Measurements from ENCODE around the gene DIPK1A. TPM values are rescaled to one million over a fixed set of nuclear protein-coding genes. Genes with fewer than 3 reads are reported as not detected.

The DIPK1A gene
- total RNA-seq, 2 donors from 2014 or later, result 7.9 to 8.7 TPM

DNA sequence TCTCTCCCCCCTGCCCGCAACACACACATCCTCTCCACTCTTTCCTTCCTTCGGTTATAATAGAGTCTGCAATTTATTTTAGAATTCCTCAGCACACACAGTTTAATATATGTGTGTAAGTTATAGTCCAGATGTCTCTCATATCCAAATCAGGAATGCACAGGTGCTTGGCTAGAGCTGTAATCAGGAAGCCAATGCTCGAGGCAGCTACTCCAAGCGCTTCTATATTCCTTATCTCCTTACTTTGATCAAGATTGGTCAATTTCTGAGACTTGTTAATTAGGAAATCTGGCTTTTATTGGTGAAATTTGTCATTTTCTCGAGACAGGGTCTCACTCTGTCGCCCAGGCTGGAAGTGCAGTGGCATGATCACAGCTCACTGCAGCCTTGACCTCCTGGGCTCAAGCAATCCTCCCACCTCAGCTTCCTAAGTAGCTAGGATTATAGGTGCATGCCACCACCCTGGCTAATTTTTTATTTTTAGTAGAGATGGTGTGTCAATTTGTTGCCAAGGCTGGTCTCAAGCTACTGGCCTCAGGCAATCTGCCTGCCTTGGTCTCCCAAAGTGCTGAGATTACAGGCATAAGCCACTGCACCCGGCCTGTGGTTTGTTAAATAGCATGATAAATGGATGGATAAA is 101.7 kb downstream of the DIPK1A start:
- no peaks in the 10 kb centered on the region for H3K36me3 Mint-ChIP-seq (ENCODE audit: low read depth)
- no peaks in the 10 kb centered on the region for H3K9me3 ChIP-seq (ENCODE audit: control insufficient read depth, low read length, poor library complexity, severe bottlenecking)
- DNase-seq (no peak), ATAC-seq (peak; percentile 25)
- peak overlapping the region; percentile 84 for H3K4me3 Mint-ChIP-seq
- no peaks in the 10 kb centered on the region for H3K27me3 Mint-ChIP-seq
- H3K4me1 Mint-ChIP-seq, result peaks cover 19% of the 10 kb centered on the region
- H3K27ac Mint-ChIP-seq, result peak overlapping the region; percentile 89

DNA sequence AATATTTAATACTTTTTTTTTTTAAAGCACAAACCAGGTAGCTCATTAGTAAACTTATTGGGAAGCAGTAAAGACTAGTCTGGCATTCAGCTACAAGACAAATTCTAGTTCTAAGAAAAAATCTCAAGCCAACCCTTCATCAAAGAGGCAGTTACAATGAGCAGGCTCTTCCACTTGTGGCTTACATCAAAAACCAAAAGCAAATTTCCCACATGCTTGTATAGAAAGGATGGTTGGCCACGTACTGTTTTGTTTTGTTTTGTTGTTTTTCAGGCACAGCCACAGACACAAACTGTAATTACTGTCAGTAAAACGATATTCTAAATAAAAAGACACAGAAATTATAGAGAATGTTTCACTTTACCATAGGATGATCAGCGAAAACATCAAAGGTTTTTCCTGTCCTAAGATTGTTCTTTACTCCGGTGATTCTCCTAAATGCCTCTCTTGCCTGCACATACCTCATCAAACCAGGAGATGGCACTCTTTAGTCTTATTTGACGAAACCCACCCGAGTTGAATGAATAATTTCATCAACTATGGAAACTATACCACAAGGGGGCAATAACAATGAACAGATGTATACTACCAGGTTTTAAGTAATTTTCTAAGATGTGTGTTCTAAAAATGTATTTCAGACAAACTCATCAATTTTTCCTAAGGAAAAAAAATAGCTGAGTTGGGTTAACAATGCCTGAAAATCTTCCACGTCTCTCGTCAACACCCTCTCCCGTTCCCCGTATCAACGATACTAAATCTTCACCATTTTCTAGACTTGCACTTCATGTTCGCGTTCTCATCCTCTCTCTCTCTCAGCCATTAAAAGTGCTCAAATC is 102.5 kb downstream of the DIPK1A start:
- Mint-ChIP-seq H3K4me3 (peak overlapping the region; percentile 84), H3K4me1 (peaks cover 22% of the 10 kb centered on the region), H3K27ac (peak overlapping the region; percentile 89), H3K27me3 (no peaks in the 10 kb centered on the region), H3K36me3 (ENCODE audit: low read depth) (no peaks in the 10 kb centered on the region)
- no peaks in the 10 kb centered on the region for H3K9me3 ChIP-seq (ENCODE audit: control insufficient read depth, low read length, poor library complexity, severe bottlenecking)
- ATAC-seq, result peak; percentile 97
- DNase-seq, result peak in 2 of 3 donors; percentile 11 to 40

DNA sequence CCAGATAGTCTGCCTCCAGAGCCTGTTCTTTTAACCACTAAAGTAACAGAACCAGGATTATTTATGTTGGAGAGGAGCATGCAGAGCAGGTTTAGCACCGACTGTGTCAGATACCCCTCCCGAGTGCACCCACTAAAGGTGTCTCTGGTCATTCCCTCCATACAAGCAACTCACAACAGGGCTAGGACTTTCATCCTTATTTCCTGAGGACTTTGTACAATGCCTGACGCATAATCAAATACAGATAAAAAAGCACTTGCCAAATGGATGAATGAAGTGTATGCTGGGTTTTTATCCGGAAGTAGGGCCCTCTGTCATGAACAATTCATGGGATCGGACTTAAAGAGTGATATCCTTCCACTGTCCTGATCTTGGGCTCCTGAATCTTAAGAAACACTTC is 103.4 kb downstream of the DIPK1A start:
- ATAC-seq (no peak), DNase-seq (no peak)
- H3K36me3 Mint-ChIP-seq (ENCODE audit: low read depth), result no peaks in the 10 kb centered on the region
- H3K4me1 Mint-ChIP-seq, result peaks cover 22% of the 10 kb centered on the region
- no peaks in the 10 kb centered on the region for H3K27me3 Mint-ChIP-seq
- no peak overlapping the region for H3K4me3 Mint-ChIP-seq
- no peak overlapping the region for H3K27ac Mint-ChIP-seq
- H3K9me3 ChIP-seq (ENCODE audit: control insufficient read depth, low read length, poor library complexity, severe bottlenecking), result no peaks in the 10 kb centered on the region

DNA sequence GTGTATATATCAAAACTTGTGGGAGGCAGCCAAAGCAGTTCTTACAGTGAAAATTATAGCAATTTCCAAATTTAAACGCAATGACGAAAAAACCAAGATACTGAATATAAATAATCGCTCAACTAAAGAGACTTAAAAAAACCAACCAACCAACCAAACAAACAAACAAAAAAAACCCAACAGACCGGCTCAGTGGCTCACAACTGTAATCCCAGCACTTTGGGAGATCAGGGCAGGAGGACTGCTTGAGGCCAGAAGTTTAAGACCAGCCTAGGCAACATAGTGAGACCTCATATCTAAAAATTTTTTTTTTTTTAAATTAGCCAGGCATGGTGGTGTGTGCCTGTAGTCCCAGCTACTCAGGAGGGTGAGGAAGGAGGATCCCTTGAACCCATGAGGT is 106.0 kb downstream of the DIPK1A start:
- no peaks in the 10 kb centered on the region for H3K9me3 ChIP-seq (ENCODE audit: control insufficient read depth, low read length, poor library complexity, severe bottlenecking)
- ATAC-seq (no peak), DNase-seq (no peak)
- H3K36me3 Mint-ChIP-seq (ENCODE audit: low read depth), result peaks cover 4% of the 10 kb centered on the region
- H3K4me3 Mint-ChIP-seq, result no peak overlapping the region
- no peak overlapping the region for H3K27ac Mint-ChIP-seq
- H3K27me3 Mint-ChIP-seq, result no peaks in the 10 kb centered on the region
- peaks cover 23% of the 10 kb centered on the region for H3K4me1 Mint-ChIP-seq

DNA sequence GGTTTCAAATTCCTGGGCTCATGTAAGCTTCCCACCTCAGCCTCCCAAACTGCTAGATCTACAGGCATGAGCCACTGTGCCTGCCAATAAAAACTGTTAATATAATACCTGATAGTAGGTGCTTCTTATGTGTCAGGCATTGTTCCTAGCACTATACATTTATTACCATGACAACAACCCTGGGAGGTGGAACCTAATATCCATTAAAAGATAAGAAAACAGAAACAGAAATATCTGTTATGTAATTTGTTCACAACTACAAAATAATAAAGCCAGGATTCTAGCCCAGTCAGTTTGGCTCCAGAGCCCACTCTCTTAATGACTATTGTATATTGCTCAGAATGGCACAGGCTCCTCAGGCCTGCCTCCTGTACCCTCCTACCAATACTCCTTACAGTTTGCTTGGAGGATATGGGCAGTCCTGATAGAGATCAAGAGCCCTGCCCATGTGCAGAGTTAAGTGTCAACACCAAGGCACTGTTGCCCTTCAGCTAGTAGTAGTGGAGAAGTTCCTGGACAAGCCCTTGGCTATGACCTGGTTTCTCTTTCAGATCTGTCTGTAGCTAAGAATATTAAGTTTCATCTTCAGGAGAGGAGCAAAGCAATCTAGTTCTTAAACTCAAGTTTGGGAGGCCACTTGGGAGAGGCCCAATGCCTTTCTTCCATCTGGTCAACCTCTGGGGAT is 107.0 kb downstream of the DIPK1A start:
- Mint-ChIP-seq H3K27me3 (no peaks in the 10 kb centered on the region), H3K36me3 (ENCODE audit: low read depth) (peaks cover 7% of the 10 kb centered on the region), H3K4me3 (no peak overlapping the region), H3K4me1 (peaks cover 21% of the 10 kb centered on the region), H3K27ac (no peak overlapping the region)
- no peak for DNase-seq
- ATAC-seq, result no peak
- no peaks in the 10 kb centered on the region for H3K9me3 ChIP-seq (ENCODE audit: control insufficient read depth, low read length, poor library complexity, severe bottlenecking)

DNA sequence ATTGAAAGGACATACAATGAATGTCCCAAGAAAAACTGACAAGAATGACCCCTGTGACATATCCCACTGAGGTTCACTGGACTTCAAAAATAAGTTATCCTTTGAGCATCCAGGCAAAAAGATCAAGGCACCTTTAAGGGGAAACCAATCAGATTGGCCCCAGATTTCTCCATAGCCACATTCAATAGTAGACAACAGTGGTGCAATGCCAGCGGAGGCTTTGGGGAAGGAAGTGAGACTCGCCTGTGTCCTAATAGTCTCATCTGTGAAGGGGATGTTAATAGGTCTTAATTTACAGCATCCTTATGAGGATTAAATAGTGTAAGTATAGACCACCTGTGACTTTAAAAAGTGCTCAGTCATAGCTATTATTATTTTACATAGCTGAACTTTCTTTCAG is 108.0 kb downstream of the DIPK1A start:
- Mint-ChIP-seq H3K4me1 (peaks cover 19% of the 10 kb centered on the region), H3K4me3 (no peak overlapping the region)

DNA sequence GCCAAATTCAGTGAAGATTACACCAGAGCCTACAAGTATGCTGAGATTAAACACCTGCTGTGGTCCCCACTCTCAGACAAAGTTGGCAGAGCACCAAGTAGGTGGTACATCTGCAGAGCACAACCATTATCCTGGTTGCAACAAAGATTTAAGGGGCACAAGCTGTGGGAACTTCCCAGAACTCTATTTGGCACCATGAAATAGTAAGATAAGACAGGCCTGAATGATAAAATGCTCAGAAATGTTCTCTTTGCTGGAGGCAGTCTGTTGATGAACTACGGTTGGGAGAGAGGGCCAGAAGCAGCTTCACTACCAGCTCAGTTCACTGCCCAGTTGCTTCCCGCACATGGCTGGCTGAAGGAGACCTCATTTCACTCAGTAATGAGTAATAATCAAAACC is 109.5 kb downstream of the DIPK1A start:
- H3K9me3 ChIP-seq (ENCODE audit: control insufficient read depth, low read length, poor library complexity, severe bottlenecking), result no peaks in the 10 kb centered on the region
- Mint-ChIP-seq H3K4me1 (peaks cover 15% of the 10 kb centered on the region), H3K27ac (no peak overlapping the region), H3K27me3 (no peaks in the 10 kb centered on the region), H3K36me3 (ENCODE audit: low read depth) (peaks cover 10% of the 10 kb centered on the region), H3K4me3 (no peak overlapping the region)
- ATAC-seq, result no peak
- no peak for DNase-seq

More for the DNA sequence above, 108.0 kb downstream of the DIPK1A start:
- Mint-ChIP-seq H3K27me3 (no peaks in the 10 kb centered on the region), H3K27ac (no peak overlapping the region), H3K36me3 (ENCODE audit: low read depth) (peaks cover 8% of the 10 kb centered on the region)
- ATAC-seq, result no peak
- no peaks in the 10 kb centered on the region for H3K9me3 ChIP-seq (ENCODE audit: control insufficient read depth, low read length, poor library complexity, severe bottlenecking)
- no peak for DNase-seq

DNA sequence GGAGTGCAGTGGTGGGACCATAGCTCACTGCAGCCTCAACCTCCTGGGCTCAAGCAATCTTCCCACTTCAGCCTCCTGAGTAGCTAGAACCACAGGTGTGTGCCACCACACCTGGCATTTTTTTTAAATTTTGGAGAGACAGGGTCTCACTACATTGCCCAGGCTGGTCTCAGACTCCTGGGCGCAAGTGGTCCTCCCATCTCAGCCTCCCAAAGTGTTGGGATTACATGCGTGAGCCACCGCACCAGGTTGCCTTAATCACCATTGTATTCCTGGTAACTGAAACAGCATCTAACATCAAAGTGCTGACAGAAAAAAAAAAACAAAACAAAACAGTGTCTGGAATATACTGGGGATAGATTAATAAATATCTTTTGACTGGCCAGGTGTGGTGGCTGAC is 111.2 kb downstream of the DIPK1A start:
- Mint-ChIP-seq H3K36me3 (ENCODE audit: low read depth) (peaks cover 10% of the 10 kb centered on the region), H3K27me3 (no peaks in the 10 kb centered on the region), H3K4me1 (peaks cover 18% of the 10 kb centered on the region), H3K4me3 (no peak overlapping the region), H3K27ac (no peak overlapping the region)
- DNase-seq, result no peak
- ATAC-seq, result no peak
- no peaks in the 10 kb centered on the region for H3K9me3 ChIP-seq (ENCODE audit: control insufficient read depth, low read length, poor library complexity, severe bottlenecking)

DNA sequence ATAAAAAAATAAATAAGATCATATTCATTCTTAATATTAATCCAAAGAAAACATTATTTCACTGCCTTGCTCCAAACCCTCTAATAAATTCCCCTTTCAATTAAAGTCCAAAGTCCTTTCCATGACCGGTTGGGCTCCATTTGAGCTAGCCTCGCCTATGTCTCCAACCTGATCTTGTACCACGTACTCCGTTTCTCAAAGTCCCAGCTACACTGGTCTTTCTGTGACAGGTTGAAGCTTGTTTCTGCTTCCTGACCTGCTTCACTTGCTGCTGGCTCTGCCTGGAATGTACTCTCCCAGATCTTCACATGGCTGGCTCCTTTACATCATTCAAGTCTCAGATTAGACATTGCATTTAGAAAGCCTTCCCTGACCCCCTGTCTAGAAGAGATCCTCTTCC is 113.1 kb downstream of the DIPK1A start:
- Mint-ChIP-seq H3K36me3 (ENCODE audit: low read depth) (peaks cover 15% of the 10 kb centered on the region), H3K27me3 (no peaks in the 10 kb centered on the region), H3K4me1 (peaks cover 11% of the 10 kb centered on the region), H3K4me3 (no peak overlapping the region), H3K27ac (peak overlapping the region; percentile 39)
- DNase-seq, result no peak
- no peaks in the 10 kb centered on the region for H3K9me3 ChIP-seq (ENCODE audit: control insufficient read depth, low read length, poor library complexity, severe bottlenecking)
- no peak for ATAC-seq

DNA sequence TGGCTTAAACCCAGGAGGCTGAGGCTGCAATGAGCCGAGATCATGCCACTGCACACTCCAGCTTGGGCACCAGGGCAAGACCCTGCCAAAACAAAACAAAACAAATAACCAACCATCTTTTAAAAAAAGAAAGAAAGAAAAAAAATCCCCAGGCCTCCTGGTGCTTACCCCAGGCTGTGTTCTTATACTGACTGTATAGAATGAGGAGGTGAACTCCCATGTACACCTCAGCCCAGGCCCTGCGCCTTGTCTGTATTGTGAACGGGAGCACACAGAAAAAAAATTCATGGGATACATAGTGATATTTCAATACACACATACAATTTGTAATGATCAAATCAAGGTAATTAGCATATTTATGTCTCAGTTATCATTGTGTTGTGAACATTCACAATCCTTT is 115.4 kb downstream of the DIPK1A start:
- ATAC-seq (no peak), DNase-seq (no peak)
- no peak overlapping the region for H3K4me3 Mint-ChIP-seq
- no peaks in the 10 kb centered on the region for H3K27me3 Mint-ChIP-seq
- no peaks in the 10 kb centered on the region for H3K9me3 ChIP-seq (ENCODE audit: control insufficient read depth, low read length, poor library complexity, severe bottlenecking)
- H3K27ac Mint-ChIP-seq, result no peak overlapping the region
- peaks cover 6% of the 10 kb centered on the region for H3K4me1 Mint-ChIP-seq
- peaks cover 12% of the 10 kb centered on the region for H3K36me3 Mint-ChIP-seq (ENCODE audit: low read depth)

DNA sequence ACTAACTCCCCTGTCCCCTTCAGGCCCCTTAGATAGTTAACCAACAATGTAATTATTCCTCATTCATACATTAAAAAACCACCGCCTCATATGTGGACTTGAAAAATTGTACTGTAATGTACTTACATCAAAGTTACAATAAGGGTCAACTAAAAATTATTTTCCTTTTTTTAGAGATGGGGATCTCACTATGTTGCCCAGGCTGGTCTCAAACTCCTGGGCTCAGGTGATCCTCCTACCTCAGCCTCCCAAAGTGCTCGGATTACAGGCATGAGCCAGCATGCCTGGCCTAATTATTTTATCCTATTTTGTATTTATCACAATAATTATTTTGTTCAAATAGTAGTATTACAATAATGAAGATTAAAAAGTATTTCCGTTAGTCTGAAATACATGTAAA is 116.8 kb downstream of the DIPK1A start:
- ATAC-seq (no peak), DNase-seq (no peak)
- Mint-ChIP-seq H3K36me3 (ENCODE audit: low read depth) (peaks cover 12% of the 10 kb centered on the region), H3K27ac (peak overlapping the region; percentile 67), H3K4me3 (no peak overlapping the region), H3K27me3 (no peaks in the 10 kb centered on the region), H3K4me1 (peaks cover 10% of the 10 kb centered on the region)
- H3K9me3 ChIP-seq (ENCODE audit: control insufficient read depth, low read length, poor library complexity, severe bottlenecking), result no peaks in the 10 kb centered on the region

DNA sequence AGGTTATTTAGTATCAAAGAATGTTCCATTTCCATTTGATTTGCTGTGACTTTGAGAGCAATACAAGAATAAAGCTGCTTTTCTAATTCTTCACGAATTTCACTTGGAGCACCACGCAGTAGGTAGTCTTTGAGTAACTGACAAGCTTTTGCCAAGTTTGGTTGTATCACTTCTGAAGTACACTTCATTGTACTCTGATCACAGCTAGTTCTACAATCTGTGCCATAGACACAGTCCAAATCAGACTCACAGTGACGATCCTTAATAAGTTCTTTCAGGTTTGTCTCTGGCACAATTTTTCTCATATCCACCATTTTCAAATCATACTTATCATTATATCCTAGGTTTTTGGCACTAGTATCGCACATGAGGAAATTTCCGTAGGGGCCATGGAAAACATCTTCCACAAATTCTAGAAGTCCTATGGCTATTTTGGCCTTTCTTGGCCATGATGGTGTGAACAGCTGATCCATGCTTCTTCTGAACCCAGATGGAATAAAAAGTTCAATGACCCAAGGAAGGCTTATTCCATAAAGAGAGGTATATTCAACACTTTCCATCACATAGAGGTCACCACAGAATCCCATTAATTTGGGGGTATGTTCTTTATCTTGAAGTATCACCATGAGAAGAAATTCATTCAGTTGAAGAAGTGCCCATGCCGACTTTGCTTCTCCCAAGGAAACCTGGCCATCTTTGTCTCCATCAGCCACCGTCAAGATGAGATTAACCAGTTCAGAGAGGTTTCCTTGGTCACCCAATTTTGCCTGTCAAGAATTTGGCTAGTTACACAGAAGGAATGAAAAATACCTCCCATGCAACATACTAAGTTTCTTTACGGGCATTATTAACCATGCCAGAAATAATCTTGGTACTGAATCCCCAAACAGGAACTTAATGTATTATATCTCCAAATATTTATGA is 117.6 kb downstream of the DIPK1A start:
- Mint-ChIP-seq H3K4me1 (peaks cover 15% of the 10 kb centered on the region), H3K27me3 (no peaks in the 10 kb centered on the region), H3K4me3 (no peak overlapping the region), H3K27ac (peak overlapping the region; percentile 67), H3K36me3 (ENCODE audit: low read depth) (peaks cover 12% of the 10 kb centered on the region)
- DNase-seq (no peak), ATAC-seq (no peak)
- H3K9me3 ChIP-seq (ENCODE audit: control insufficient read depth, low read length, poor library complexity, severe bottlenecking), result no peaks in the 10 kb centered on the region

DNA sequence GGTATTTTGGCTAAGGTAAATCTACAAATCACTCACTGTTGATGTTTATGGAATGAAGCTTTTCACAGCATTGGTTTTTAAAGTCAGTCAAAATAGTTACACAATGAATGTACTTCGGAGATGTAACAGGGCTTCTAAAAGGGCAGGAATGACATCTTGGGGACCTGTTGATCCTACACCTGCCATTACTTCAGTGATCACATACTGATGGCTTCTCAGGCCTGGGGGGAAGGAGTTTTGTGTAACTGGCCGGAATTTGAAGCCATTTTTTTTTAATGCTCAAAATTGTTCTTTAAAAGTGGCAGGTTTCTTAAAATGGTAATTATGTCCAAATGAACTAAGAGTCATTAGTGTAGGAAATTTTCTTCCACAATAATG is 118.2 kb downstream of the DIPK1A start:
- no peak overlapping the region for H3K27ac Mint-ChIP-seq
- peaks cover 9% of the 10 kb centered on the region for H3K36me3 Mint-ChIP-seq (ENCODE audit: low read depth)
- H3K4me3 Mint-ChIP-seq, result no peak overlapping the region

More for the DNA sequence above, 118.2 kb downstream of the DIPK1A start:
- H3K27me3 Mint-ChIP-seq, result no peaks in the 10 kb centered on the region
- no peak for ATAC-seq
- DNase-seq, result no peak
- peaks cover 21% of the 10 kb centered on the region for H3K4me1 Mint-ChIP-seq
- H3K9me3 ChIP-seq (ENCODE audit: control insufficient read depth, low read length, poor library complexity, severe bottlenecking), result no peaks in the 10 kb centered on the region

Measured in T-helper 17 cell (primary cell).